K562 (cell line): ENCODE results near the gene AP1M2. TPM values are rescaled to one million over a fixed set of nuclear protein-coding genes. Genes with fewer than 3 reads are reported as not detected.
A peak's percentile ranks its signal among the peaks of the same experiment; 100 is the strongest.

Source experiments
- CEBPG ChIP-seq, 3 experiments: fragments of 200-800 bp in 1 of 3; sonication (Bioruptor generic) in 1 of 3; sonication (generic) in 1 of 3; formaldehyde crosslinking in 1 of 3; IDR thresholded peaks in 2 of 3; conservative IDR thresholded peaks in 1 of 3; 2 replicates each; pipeline versions ENCODE4 v1.6.1 to v1.8.0; 2016 to 2022; ENCODE audit warnings: missing compliant biosample characterization in 2 of 3, missing genetic modification characterization in 2 of 3, mild to moderate bottlenecking in 1 of 3, missing genetic modification reagents in 1 of 3
- FOXP1 ChIP-seq: sonication (generic); formaldehyde crosslinking; IDR thresholded peaks from 2 replicates; pipeline ENCODE4 v1.8.0; 2022; ENCODE audit warnings: mild to moderate bottlenecking, missing genetic modification reagents
- JUND ChIP-seq, 2 experiments: IDR thresholded peaks; 2 replicates in 1 of 2; 3 replicates in 1 of 2; pipeline ENCODE4 v1.6.1; 2011; ENCODE audit warnings: borderline replicate concordance in 2 of 2, low read depth in 2 of 2, low read length in 2 of 2, improper control_type of control experiment in 1 of 2, missing biosample characterization in 1 of 2, missing genetic modification characterization in 1 of 2, missing genetic modification reagents in 1 of 2
- MECOM ChIP-seq: fragments of 250-450 bp; sonication (Bioruptor Pico); IDR thresholded peaks from 2 replicates; pipeline ENCODE4 v1.8.0; 2022; ENCODE audit warnings: inconsistent platforms
- MEF2A ChIP-seq: IDR thresholded peaks from 2 replicates; pipeline ENCODE4 v1.6.1; 2011; ENCODE audit warnings: low read depth, mild to moderate bottlenecking, low read length, moderate library complexity; ENCODE audit not compliant: control insufficient read depth
- MXI1 ChIP-seq: IDR thresholded peaks from 2 replicates; pipeline ENCODE4 v1.6.1; 2011; ENCODE audit warnings: low read depth, mild to moderate bottlenecking, improper control_type of control experiment, low read length
- MYBL2 ChIP-seq, 2 experiments: fragments of 450-650 bp in 1 of 2; sonication (generic) in 1 of 2; formaldehyde crosslinking in 1 of 2; IDR thresholded peaks; 2 replicates each; pipeline versions ENCODE4 v1.6.1 to v1.8.1; 2017 to 2022; ENCODE audit warnings: borderline replicate concordance in 1 of 2, inconsistent platforms in 1 of 2, low read depth in 1 of 2, mild to moderate bottlenecking in 1 of 2, missing genetic modification reagents in 1 of 2, moderate library complexity in 1 of 2
- PHF20 ChIP-seq: fragments of 450-650 bp; IDR thresholded peaks from 2 replicates; pipeline ENCODE4 v1.6.1; 2018; ENCODE audit not compliant: partially characterized antibody
- POU5F1 ChIP-seq: fragments of 150-350 bp; IDR thresholded peaks from 2 replicates; pipeline ENCODE4 v1.6.1; 2014; ENCODE audit warnings: borderline replicate concordance, low read length, low read depth, mild to moderate bottlenecking; ENCODE audit not compliant: partially characterized antibody
- TBP ChIP-seq: optimal IDR thresholded peaks from 2 replicates; pipeline ENCODE3; 2011; ENCODE audit warnings: low read depth, low read length, improper control_type of control experiment
- TSC22D4 ChIP-seq: fragments of 450-650 bp; IDR thresholded peaks from 2 replicates; pipeline ENCODE4 v1.6.1; 2016; ENCODE audit warnings: missing genetic modification characterization, missing biosample characterization, control low read depth
- TSHZ1 ChIP-seq: fragments of 250-450 bp; sonication (Bioruptor Pico); IDR thresholded peaks from 2 replicates; pipeline ENCODE4 v1.4.0; 2020; ENCODE audit warnings: mild to moderate bottlenecking, moderate library complexity
- ZNF165 ChIP-seq: fragments of 250-450 bp; sonication (Bioruptor Pico); IDR thresholded peaks from 2 replicates; pipeline ENCODE4 v1.4.0; 2020; ENCODE audit warnings: borderline replicate concordance
- polyA plus RNA-seq, 8 experiments: library from polyadenylated mRNA; depleted of rRNA in 4 of 8; stranded (reverse) in 5 of 8; unstranded in 3 of 8; fragments of >200 nt; fragmentation: Nextera tagmentation in 2 of 8; fragmentation: Illumina TruSeq in 1 of 8; extraction: Ambion mirVana in 2 of 8; extraction: Trizol in 1 of 8; gene quantifications; 2 replicates each; pipeline versions ENCODE4 v1.2.1 to v1.2.3, GENCODE V29; 2011 to 2014; ENCODE audit warnings: inconsistent platforms in 1 of 8, missing spikeins in 1 of 8
- total RNA-seq, 7 experiments: library from RNA; depleted of rRNA in 6 of 7; stranded (reverse); fragments of >200 nt in 6 of 7; fragmentation: Illumina TruSeq in 2 of 7; extraction: Trizol in 2 of 7; gene quantifications; 2 replicates each; pipeline versions ENCODE4 v1.2.1 to v1.2.3, GENCODE V29; 2011 to 2021; ENCODE audit warnings: low replicate concordance in 1 of 7
- TF ChIP-seq, protein P1 (sequence below): sonication (generic); formaldehyde crosslinking; IDR thresholded peaks from 2 replicates; pipeline ENCODE4 v1.8.1; 2022; ENCODE audit warnings: missing genetic modification reagents
- TF ChIP-seq, protein P2 (sequence below): fragments of 450-650 bp; IDR thresholded peaks from 2 replicates; pipeline ENCODE4 v1.6.1; 2016
- TF ChIP-seq, protein P3 (sequence below): fragments of 450-650 bp; IDR thresholded peaks from one replicate; pipeline ENCODE4 v1.6.1; 2018; ENCODE audit warnings: mild to moderate bottlenecking, moderate library complexity; ENCODE audit not compliant: partially characterized antibody
- TF ChIP-seq, protein P4 (sequence below): fragments of 250-450 bp; sonication (Bioruptor Pico); IDR thresholded peaks from 2 replicates; pipeline ENCODE4 v1.5.1; 2021; ENCODE audit warnings: mild to moderate bottlenecking

The AP1M2 gene
- total and polyA plus RNA-seq, 9 of the 15 experiments (the other 6 are each of a cell fraction or from before 2014, with no cell fraction given), result 0.33 to 1.4 (median 0.89) TPM; not detected in 1

- TF ChIP-seq, protein P1, sequence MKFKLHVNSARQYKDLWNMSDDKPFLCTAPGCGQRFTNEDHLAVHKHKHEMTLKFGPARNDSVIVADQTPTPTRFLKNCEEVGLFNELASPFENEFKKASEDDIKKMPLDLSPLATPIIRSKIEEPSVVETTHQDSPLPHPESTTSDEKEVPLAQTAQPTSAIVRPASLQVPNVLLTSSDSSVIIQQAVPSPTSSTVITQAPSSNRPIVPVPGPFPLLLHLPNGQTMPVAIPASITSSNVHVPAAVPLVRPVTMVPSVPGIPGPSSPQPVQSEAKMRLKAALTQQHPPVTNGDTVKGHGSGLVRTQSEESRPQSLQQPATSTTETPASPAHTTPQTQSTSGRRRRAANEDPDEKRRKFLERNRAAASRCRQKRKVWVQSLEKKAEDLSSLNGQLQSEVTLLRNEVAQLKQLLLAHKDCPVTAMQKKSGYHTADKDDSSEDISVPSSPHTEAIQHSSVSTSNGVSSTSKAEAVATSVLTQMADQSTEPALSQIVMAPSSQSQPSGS, result no peak
- TF ChIP-seq PHF20 (peak; percentile 40), TSHZ1 (CRISPR knock-in tag) (no peak), MXI1 (no peak), FOXP1 (no peak), MECOM (CRISPR knock-in tag) (0 out of 2 replicates have a peak, but pooled peaks have one; percentile 49), MEF2A (no peak), ZNF165 (CRISPR knock-in tag) (no peak), CEBPG (CRISPR knock-in tag; IDR thresholded peaks at IDR 0.05) (no peak), CEBPG (tag; conservative IDR thresholded peaks at IDR 0.05 in 1 of 2, IDR thresholded peaks at IDR 0.05 in 1 of 2) (no peak), TSC22D4 (tag) (no peak), MYBL2 (IDR thresholded peaks at IDR 0.05; ENCODE audit: low read depth) (no peak), MYBL2 (CRISPR knock-in tag; IDR thresholded peaks at IDR 0.05; ENCODE audit: borderline replicate concordance) (no peak), JUND (IDR thresholded peaks at IDR 0.05; ENCODE audit: borderline replicate concordance, low read depth, low read length) (no peak), JUND (tag; IDR thresholded peaks at IDR 0.05; ENCODE audit: borderline replicate concordance, low read depth, low read length) (no peak), TBP (no peak), POU5F1 (no peak)
- TF ChIP-seq, protein P2, sequence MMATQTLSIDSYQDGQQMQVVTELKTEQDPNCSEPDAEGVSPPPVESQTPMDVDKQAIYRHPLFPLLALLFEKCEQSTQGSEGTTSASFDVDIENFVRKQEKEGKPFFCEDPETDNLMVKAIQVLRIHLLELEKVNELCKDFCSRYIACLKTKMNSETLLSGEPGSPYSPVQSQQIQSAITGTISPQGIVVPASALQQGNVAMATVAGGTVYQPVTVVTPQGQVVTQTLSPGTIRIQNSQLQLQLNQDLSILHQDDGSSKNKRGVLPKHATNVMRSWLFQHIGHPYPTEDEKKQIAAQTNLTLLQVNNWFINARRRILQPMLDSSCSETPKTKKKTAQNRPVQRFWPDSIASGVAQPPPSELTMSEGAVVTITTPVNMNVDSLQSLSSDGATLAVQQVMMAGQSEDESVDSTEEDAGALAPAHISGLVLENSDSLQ, result no peak
- TF ChIP-seq, protein P3, sequence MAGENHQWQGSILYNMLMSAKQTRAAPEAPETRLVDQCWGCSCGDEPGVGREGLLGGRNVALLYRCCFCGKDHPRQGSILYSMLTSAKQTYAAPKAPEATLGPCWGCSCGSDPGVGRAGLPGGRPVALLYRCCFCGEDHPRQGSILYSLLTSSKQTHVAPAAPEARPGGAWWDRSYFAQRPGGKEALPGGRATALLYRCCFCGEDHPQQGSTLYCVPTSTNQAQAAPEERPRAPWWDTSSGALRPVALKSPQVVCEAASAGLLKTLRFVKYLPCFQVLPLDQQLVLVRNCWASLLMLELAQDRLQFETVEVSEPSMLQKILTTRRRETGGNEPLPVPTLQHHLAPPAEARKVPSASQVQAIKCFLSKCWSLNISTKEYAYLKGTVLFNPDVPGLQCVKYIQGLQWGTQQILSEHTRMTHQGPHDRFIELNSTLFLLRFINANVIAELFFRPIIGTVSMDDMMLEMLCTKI, result no peak
- TF ChIP-seq, protein P4, sequence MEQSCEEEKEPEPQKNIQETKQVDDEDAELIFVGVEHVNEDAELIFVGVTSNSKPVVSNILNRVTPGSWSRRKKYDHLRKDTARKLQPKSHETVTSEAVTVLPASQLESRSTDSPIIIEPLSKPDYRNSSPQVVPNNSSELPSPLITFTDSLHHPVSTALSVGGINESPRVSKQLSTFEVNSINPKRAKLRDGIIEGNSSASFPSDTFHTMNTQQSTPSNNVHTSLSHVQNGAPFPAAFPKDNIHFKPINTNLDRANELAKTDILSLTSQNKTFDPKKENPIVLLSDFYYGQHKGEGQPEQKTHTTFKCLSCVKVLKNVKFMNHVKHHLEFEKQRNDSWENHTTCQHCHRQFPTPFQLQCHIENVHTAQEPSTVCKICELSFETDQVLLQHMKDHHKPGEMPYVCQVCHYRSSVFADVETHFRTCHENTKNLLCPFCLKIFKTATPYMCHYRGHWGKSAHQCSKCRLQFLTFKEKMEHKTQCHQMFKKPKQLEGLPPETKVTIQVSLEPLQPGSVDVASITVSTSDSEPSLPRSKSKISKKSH (CRISPR knock-in tag), result no peak
Measured at GRCh38 chr19:10544242-10544752, 42.8 kb downstream of the AP1M2 start (continued).
